GM23338 (cell line): ENCODE data around the gene LRRC52.

Experiments used
- CREB1 ChIP-seq: fragments of 250-450 bp; sonication (Bioruptor Pico); IDR thresholded peaks from 2 replicates; pipeline ENCODE4 v1.5.0; 2020; ENCODE audit warnings: low read depth, mild to moderate bottlenecking, moderate library complexity
- EZH2 ChIP-seq: fragments of 200-600 bp; sonication (generic); IDR thresholded peaks from one replicate; pipeline ENCODE4 v1.8.0; 2017; ENCODE audit warnings: antibody characterized with exemption, mild to moderate bottlenecking, low read depth; ENCODE audit not compliant: unreplicated experiment
- EZH2phosphoT487 ChIP-seq: fragments of 200-600 bp; sonication (generic); IDR thresholded peaks from one replicate; pipeline ENCODE4 v1.8.1; 2018; ENCODE audit warnings: antibody characterized with exemption; ENCODE audit not compliant: unreplicated experiment
- JUNB ChIP-seq: IDR thresholded peaks from one replicate; pipeline ENCODE4 v1.6.1; 2016; ENCODE audit warnings: antibody characterized with exemption; ENCODE audit not compliant: unreplicated experiment
- NANOG ChIP-seq: IDR thresholded peaks from 2 replicates; pipeline ENCODE4 v1.6.1; 2016; ENCODE audit warnings: antibody characterized with exemption, borderline replicate concordance
- POLR2AphosphoS5 ChIP-seq: IDR thresholded peaks from 2 replicates; pipeline ENCODE4 v1.6.1; 2016; ENCODE audit warnings: antibody characterized with exemption, low read depth
- ZNF331 ChIP-seq: fragments of 250-450 bp; sonication (Bioruptor Pico); IDR thresholded peaks from 2 replicates; pipeline ENCODE4 v1.5.0; 2020; ENCODE audit warnings: low read depth, mild to moderate bottlenecking, moderate library complexity
- TF ChIP-seq, protein P1 (sequence below), 2 experiments: fragments of 200-600 bp in 1 of 2; sonication (generic) in 1 of 2; conservative IDR thresholded peaks; 2 replicates each; pipeline versions ENCODE4 v1.5.1 to v1.6.1; 2016 to 2017; ENCODE audit warnings: antibody characterized with exemption in 2 of 2, low read depth in 2 of 2, mild to moderate bottlenecking in 2 of 2, moderate library complexity in 1 of 2
- TF ChIP-seq, protein P2 (sequence below): IDR thresholded peaks from one replicate; pipeline ENCODE4 v1.6.1; 2018; ENCODE audit warnings: antibody characterized with exemption; ENCODE audit not compliant: unreplicated experiment
- TF ChIP-seq, protein P3 (sequence below): IDR thresholded peaks from 2 replicates; pipeline ENCODE4 v1.6.1; 2016; ENCODE audit warnings: antibody characterized with exemption

DNA sequence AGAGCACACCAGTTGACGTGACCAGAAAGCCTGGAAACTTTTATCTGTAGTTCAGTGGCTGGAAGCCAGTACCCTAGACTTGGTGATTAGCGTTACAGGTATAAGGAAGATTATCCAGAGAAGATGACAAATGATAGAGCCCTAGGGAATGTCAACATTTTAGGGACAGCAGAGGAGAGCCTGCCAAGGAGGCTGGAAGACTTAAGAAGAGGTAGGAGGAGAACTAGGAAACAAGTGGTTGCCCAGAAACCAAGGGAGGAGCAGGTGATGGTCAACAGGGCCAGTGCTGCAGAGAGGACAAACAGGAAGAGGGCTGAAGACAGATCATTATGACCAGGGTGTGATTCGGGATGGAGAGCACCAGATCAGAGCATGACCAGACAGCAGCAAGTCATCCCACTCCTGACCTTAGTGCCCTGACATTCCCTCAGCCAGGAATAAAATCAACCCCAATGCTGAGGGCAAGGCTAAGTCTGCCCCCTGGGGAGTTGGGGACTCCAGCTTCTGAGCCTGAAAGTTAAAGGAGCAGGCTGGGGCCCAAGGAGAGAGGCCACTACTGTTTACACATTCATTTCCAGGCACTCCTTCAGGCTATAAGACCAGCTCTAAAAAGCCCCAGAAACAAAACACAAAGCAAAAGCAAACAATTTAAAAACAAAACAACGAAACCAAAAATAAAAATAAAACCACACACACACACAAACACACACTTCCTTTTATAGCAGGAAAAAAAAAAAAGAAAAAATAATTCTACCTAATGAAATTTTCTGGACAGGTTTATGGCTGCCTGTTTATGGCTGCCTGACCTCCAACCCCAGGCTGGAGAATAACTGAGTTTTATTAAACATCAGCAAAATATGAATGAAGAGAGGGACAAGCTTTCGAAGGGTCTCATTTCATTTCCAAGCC is 48.6 kb upstream of the LRRC52 start:
- TF ChIP-seq, protein P1, sequence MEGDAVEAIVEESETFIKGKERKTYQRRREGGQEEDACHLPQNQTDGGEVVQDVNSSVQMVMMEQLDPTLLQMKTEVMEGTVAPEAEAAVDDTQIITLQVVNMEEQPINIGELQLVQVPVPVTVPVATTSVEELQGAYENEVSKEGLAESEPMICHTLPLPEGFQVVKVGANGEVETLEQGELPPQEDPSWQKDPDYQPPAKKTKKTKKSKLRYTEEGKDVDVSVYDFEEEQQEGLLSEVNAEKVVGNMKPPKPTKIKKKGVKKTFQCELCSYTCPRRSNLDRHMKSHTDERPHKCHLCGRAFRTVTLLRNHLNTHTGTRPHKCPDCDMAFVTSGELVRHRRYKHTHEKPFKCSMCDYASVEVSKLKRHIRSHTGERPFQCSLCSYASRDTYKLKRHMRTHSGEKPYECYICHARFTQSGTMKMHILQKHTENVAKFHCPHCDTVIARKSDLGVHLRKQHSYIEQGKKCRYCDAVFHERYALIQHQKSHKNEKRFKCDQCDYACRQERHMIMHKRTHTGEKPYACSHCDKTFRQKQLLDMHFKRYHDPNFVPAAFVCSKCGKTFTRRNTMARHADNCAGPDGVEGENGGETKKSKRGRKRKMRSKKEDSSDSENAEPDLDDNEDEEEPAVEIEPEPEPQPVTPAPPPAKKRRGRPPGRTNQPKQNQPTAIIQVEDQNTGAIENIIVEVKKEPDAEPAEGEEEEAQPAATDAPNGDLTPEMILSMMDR (conservative IDR thresholded peaks at IDR 0.05; ENCODE audit: low read depth in 2 of 2) = no peak
- no peak for TF ChIP-seq JUNB
- TF ChIP-seq, protein P2, sequence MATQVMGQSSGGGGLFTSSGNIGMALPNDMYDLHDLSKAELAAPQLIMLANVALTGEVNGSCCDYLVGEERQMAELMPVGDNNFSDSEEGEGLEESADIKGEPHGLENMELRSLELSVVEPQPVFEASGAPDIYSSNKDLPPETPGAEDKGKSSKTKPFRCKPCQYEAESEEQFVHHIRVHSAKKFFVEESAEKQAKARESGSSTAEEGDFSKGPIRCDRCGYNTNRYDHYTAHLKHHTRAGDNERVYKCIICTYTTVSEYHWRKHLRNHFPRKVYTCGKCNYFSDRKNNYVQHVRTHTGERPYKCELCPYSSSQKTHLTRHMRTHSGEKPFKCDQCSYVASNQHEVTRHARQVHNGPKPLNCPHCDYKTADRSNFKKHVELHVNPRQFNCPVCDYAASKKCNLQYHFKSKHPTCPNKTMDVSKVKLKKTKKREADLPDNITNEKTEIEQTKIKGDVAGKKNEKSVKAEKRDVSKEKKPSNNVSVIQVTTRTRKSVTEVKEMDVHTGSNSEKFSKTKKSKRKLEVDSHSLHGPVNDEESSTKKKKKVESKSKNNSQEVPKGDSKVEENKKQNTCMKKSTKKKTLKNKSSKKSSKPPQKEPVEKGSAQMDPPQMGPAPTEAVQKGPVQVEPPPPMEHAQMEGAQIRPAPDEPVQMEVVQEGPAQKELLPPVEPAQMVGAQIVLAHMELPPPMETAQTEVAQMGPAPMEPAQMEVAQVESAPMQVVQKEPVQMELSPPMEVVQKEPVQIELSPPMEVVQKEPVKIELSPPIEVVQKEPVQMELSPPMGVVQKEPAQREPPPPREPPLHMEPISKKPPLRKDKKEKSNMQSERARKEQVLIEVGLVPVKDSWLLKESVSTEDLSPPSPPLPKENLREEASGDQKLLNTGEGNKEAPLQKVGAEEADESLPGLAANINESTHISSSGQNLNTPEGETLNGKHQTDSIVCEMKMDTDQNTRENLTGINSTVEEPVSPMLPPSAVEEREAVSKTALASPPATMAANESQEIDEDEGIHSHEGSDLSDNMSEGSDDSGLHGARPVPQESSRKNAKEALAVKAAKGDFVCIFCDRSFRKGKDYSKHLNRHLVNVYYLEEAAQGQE = no peak
- no peak for TF ChIP-seq POLR2AphosphoS5
- no peak for TF ChIP-seq EZH2
- TF ChIP-seq EZH2phosphoT487 = no peak
- TF ChIP-seq, protein P3, sequence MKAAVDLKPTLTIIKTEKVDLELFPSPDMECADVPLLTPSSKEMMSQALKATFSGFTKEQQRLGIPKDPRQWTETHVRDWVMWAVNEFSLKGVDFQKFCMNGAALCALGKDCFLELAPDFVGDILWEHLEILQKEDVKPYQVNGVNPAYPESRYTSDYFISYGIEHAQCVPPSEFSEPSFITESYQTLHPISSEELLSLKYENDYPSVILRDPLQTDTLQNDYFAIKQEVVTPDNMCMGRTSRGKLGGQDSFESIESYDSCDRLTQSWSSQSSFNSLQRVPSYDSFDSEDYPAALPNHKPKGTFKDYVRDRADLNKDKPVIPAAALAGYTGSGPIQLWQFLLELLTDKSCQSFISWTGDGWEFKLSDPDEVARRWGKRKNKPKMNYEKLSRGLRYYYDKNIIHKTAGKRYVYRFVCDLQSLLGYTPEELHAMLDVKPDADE = no peak
- no peak for TF ChIP-seq NANOG
- no peak for TF ChIP-seq ZNF331
- TF ChIP-seq CREB1 (CRISPR knock-in tag) = no peak
